MV-4-11 (cell line): ENCODE results near the gene MYH6.
"Not testable (repeated sequence)": the region's sequence is repeated elsewhere in the genome, so short reads cannot be mapped to it uniquely, and the experiment has no call there.

Experiments
- DNase-seq: peaks from one replicate; lab custom pipeline; 2025; lab: John Stamatoyannopoulos, UW

The MYH6 gene

GRCh38 chr14:23407516-23408306, at the start of gene MYH6:
Gene MYH6 (minus strand): TSS chr14:23408273. CDS start chr14:23407223, 1,050 bp downstream.
- DNase-seq = no peak

GRCh38 chr14:23456883-23457586, 49.0 kb upstream of the MYH6 start:
- not testable (repeated sequence) for DNase-seq

GRCh38 chr14:23454445-23454856, 46.4 kb upstream of the MYH6 start:
- no peak for DNase-seq

GRCh38 chr14:23452237-23452636, 44.2 kb upstream of the MYH6 start:
- DNase-seq = no peak

- no peak for DNase-seq
Measured at GRCh38 chr14:23450379-23450778, 42.3 kb upstream of the MYH6 start.

GRCh38 chr14:23449314-23449713, 41.2 kb upstream of the MYH6 start:
- DNase-seq = no peak

GRCh38 chr14:23447361-23448350, 39.6 kb upstream of the MYH6 start:
- DNase-seq = no peak

- no peak for DNase-seq
Measured at GRCh38 chr14:23446291-23446851, 38.3 kb upstream of the MYH6 start.

GRCh38 chr14:23445773-23446172, 37.7 kb upstream of the MYH6 start:
- DNase-seq = no peak

- no peak for DNase-seq
Measured at GRCh38 chr14:23444314-23444713, 36.2 kb upstream of the MYH6 start.

GRCh38 chr14:23443881-23444280, 35.8 kb upstream of the MYH6 start:
- no peak for DNase-seq

GRCh38 chr14:23443411-23443812, 35.3 kb upstream of the MYH6 start:
- no peak for DNase-seq

- no peak for DNase-seq
Measured at GRCh38 chr14:23442721-23443356, 34.8 kb upstream of the MYH6 start.

GRCh38 chr14:23441076-23441475, 33.0 kb upstream of the MYH6 start:
- DNase-seq = no peak

- DNase-seq = peak; percentile 8
Measured at GRCh38 chr14:23439107-23439835, 31.2 kb upstream of the MYH6 start.

GRCh38 chr14:23438101-23438971, 30.3 kb upstream of the MYH6 start:
- no peak for DNase-seq

GRCh38 chr14:23437133-23438100, 29.3 kb upstream of the MYH6 start:
- DNase-seq = no peak

GRCh38 chr14:23436327-23437132, 28.5 kb upstream of the MYH6 start:
- no peak for DNase-seq
